ENCODE measurements around the gene LRP4.

DNA sequence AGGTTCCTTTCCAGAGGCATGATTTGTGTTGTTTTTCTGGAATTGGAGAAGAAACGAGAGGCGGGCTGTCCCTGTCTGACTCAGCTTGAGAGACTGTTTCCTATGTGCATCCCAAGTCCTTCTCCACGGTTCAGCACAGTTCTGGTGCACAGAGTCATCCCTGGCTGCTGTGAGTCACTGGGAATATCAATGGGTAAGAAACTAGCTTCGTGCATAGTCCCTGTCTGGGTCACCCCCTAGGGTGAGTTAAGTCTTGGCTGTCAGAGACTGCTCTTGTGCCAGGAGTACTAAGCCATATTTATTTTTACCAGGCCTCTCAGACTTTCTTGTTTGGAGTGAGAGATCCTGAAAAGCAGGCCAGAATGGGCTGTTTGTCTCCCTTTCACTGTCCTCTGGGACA lies 2.4 kb upstream of the LRP4 start:
- no peak for TF ChIP-seq CTCF (IDR thresholded peaks at IDR 0.05; ENCODE audit: low read length)
- TF ChIP-seq EZH2 (IDR thresholded peaks at IDR 0.05; ENCODE audit: borderline replicate concordance, low read length) = no peak

All from OCI-LY1 (cell line).